Measurements from ENCODE around the gene NOTCH2.

Gene NOTCH2

GRCh38 chr1:119898981-119899720 is 170.3 kb downstream of the NOTCH2 start:
- DNase-seq = no peak

- DNase-seq = no peak
Observed at GRCh38 chr1:119898530-119898929, 170.9 kb downstream of the NOTCH2 start.

- no peak for DNase-seq
Observed at GRCh38 chr1:119896303-119896702, 173.2 kb downstream of the NOTCH2 start, which contains the start of gene ADAM30. Gene ADAM30, minus strand, starts transcription at chr1:119896515. Its CDS starts 179 bp downstream, at chr1:119896336.

GRCh38 chr1:119895102-119895501 is 174.4 kb downstream of the NOTCH2 start:
- DNase-seq = no peak

GRCh38 chr1:119893827-119894700 is 175.4 kb downstream of the NOTCH2 start:
- DNase-seq = no peak

- DNase-seq = no peak
Observed at GRCh38 chr1:119893238-119893791, 176.1 kb downstream of the NOTCH2 start.

GRCh38 chr1:119891386-119891785 is 178.1 kb downstream of the NOTCH2 start:
- DNase-seq = no peak

GRCh38 chr1:119888476-119888875 is 181.0 kb downstream of the NOTCH2 start:
- no peak for DNase-seq

- no peak for DNase-seq
Observed at GRCh38 chr1:119887427-119887826, 182.0 kb downstream of the NOTCH2 start.

GRCh38 chr1:119885903-119886783 is 183.3 kb downstream of the NOTCH2 start:
- peak; percentile 6 for DNase-seq

- DNase-seq = no peak
Observed at GRCh38 chr1:119884711-119885110, 184.8 kb downstream of the NOTCH2 start.

GRCh38 chr1:119883826-119884225 is 185.6 kb downstream of the NOTCH2 start:
- no peak for DNase-seq

- DNase-seq = no peak
Observed at GRCh38 chr1:119882132-119883049, 187.1 kb downstream of the NOTCH2 start.

- DNase-seq = no peak
Observed at GRCh38 chr1:119879510-119880434, 189.7 kb downstream of the NOTCH2 start.

- DNase-seq = peak; percentile 68
Observed at GRCh38 chr1:119878171-119878570, 191.3 kb downstream of the NOTCH2 start.

GRCh38 chr1:119874186-119874585 is 195.3 kb downstream of the NOTCH2 start:
- no peak for DNase-seq

- no peak for DNase-seq
Observed at GRCh38 chr1:119873135-119874015, 196.1 kb downstream of the NOTCH2 start.

GRCh38 chr1:119871881-119872280 is 197.6 kb downstream of the NOTCH2 start:
- no peak for DNase-seq

GRCh38 chr1:119870917-119871596 is 198.4 kb downstream of the NOTCH2 start:
- DNase-seq = peak; percentile 81

All from NCI-H1694 (cell line).